GM19025 (cell line): Measurements from ENCODE around the gene FAM237B.
"Not testable (repeated sequence)": the region's sequence is repeated elsewhere in the genome, so short reads cannot be mapped to it uniquely, and the experiment has no call there.

Source experiments
- ATAC-seq: cut with Tn5 transposase; IDR thresholded peaks from one replicate; pipeline ENCODE4 v1.9.1; 2021; ENCODE audit warnings: mild to moderate bottlenecking, low read depth, moderate library complexity; ENCODE audit not compliant: unreplicated experiment

FAM237B gene

DNA sequence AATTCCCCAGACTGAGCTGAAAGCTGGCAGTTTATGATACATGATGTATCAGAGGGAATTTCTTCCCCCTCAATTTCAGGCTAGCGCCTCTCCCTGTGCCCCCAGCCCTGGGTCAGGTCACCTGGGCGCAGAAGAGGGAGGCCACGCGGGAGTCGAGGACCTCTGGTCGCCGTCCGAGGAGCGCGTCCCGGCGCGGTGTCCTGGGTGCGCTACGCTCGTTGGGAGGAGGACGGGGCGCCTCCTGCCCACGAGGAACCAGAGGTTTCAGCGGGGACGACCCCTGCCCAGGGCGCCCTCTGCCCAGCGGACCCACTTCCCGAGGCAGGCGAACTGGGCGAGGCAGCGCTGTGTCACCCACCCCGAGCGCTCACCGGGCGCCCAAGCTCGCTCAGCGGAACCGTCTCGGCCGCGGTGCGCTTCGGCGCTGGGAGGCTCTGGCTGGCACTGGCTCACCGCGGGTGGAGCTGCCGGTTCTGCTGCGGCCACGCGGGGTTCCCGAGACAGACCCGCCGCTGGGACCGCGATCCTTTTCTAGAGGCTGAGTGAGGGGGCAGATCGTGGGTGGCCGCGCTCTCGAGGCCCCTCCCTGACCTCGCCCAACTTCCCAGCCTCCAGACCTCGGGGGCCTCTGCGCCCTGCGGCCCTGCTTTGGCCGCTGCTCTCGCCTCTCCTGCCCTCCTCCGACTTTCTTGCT lies at the start of gene FAM237B:
Gene FAM237B (minus strand): TSS at position 504 of the 694 bp plus-strand sequence. CDS start 1,556 bp downstream, outside the sequence.
- no peak for ATAC-seq

DNA sequence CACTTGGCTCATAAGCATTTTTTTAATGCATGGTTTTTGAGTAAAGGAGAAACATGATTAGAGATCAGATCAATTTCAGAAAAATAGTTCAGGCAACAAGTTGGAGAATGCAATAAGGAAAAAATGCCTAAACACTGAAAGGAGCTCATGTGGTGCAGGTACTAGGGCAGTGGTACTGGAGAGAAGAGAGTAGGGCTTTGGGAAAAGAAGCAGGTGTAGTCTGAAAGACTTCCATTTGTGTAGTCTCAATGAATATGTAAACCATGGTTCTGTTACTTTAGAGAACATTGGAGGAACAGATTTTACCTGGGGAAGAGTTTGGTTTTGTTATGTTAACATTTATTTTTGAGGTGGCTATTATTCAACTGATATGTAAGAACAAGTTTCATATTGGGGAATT lies 30.9 kb upstream of the FAM237B start:
- no peak for ATAC-seq

DNA sequence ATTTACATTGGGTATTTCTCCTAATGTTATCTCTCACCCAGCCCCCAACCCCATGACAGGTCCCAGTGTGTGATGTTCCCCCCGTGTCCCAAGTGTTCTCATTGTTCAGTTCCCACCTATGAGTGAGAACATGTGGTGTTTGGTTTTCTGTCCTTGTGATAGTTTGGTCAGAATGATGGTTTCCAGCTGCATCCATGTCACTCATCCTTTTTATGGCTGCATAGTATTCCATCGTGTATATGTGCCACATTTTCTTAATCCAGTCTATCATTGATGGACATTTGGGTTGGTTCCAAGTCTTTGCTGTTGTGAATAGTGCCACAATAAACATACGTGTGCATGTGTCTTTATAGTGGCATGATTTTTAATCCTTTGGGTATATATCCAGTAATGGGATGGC lies 28.9 kb upstream of the FAM237B start:
- ATAC-seq, result not testable (repeated sequence)

DNA sequence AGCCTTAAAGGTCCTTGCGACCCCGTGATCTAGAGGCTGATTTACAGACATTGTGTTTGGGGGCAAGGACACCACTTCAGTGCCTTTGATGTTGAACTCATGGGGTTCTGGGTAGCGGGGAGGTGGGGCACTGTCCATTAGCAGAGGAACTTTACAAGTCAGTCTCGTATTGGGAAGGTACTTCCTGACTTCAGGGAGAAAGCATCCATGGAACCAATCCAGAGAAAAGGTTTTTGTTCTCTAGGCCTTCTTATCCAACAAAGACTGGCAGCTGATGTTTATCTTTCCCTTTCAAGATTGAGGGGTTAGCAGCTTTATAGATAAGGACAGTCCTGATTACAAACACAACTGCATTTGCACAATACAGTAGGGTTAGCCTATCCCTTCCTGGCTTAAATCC lies 28.2 kb upstream of the FAM237B start:
- ATAC-seq, result no peak

DNA sequence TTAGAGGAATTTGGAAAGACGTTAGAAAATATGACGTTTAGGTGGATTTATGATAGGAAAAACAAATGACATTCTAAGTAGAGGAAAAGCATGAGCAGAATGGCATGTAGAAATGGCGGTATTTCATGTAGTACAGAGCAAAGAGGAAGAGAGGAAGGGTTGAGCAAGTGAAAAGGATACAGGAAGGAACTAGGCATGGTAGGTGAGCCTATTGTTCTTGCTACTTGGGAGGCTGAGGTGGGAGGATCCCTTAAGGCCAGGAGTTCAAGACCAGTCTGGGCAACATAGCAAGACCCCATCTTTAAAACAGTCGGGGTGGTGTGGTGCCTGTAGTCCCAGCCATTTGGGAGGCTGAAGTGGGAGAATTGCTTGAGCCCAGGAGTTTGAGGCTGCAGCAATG lies 26.7 kb upstream of the FAM237B start:
- ATAC-seq, result no peak

DNA sequence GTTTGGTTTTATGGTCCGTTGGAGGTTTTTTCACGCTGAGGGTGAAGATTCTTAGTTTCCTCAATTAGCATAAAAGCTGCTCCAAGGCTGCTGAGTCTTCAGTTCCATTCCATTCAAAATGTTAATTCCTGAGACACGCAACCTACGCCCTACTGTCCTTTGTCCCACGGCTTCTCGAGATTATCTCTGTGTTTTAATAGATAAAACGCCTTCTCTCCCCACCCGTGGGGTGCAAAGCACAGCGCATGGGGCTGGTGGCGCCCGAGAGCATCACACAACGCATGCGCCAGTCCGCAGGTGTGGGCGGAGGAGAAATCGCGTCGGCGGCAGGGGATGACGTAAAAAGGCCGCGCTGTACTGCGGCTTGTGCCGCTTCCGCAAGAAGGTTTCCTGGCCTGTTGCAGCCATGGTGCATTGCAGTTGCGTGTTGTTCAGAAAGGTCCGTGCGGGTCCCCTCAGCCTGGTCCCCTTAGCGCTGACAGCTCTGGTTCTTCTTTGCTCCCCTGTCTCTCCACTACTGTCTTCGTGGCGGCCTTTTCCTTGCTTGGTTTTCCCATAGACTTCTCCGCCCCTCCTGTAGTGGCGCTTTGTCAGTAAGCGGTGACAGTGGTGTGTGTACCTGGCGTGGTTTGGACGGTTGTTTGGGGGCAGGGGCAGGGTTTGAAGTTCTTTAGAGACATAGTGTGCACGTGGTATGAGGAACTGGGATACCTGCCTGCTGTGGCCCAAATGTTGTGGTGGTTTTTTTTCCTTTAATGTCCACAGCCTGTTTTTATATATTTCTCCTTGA lies 25.4 kb upstream of the FAM237B start, which contains the start of gene GTPBP10:
Gene GTPBP10 (plus strand): TSS at position 381 of the 790 bp plus-strand sequence. CDS start 26 bp downstream, at position 407.
- ATAC-seq, result peak; percentile 94

DNA sequence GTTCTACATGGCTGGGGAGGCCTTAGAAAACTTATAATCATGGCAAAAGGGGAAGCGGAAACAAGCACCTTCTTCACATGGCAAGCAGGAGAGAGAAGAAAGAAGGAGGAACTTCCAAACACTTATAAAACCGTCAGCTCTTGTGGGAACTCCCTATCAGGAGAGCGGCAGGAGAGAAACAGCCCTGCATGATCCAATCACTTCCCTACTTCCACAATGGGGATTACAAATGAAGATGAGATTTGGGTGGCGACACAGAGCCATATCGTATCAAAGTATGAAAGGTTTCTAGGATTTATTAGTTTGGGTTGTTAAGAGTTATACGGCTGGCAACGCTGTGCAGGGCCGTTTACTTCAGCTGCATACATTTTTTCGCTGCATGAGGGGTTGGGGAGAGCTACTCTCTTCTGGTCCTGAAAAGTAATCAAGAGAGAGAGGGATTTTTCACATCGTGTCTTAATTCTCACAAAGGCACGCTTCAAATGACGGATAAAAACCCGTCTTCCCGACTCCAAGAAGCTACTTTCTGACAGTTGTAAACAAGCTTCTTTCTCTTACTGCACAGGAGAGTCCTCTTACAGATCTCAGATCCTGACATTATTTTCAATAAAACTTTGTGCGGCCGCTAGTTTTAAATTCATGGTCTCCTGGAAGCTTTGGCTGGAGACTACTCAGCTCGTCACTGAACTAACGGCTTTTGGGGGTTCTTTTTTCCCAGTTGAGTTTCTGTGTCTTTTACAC lies 24.7 kb upstream of the FAM237B start:
- peak; percentile 8 for ATAC-seq

DNA sequence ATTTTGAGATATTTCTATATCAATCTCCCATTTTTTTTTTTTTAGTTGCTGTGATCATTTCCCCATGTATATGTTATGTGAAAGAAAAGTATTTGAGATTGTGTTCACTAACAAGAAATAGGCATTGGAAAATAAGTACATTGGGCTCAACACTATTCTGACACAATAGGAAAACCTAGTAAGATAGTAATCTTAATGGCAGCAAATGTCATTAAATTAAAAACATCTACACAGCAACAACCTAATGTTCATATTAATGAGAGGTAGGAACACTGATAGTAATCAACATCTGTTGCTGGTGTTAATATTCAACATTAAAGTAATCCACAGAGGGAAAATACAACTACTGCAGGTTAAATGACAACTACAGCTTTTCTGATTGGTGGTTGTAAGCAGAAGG lies 23.9 kb upstream of the FAM237B start:
- no peak for ATAC-seq

DNA sequence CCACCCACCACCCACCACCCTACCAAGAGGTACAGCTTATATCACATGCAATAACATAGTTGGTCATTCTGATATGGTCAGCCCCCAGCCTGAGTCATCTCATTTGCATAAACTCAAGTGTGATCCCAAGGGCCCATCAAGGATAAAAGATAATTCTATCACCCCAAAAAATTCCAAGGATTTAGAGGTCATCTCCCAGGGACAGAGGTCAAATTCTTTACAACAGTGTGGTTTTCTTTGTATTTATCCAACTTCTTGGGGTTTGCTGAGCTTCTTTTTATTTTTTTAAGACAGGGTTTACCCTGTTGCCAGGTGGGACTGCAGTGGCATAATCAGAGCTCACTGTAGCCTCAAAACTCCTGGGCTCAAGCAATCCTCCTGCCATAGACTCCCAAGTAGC lies 16.0 kb upstream of the FAM237B start:
- ATAC-seq, result no peak

DNA sequence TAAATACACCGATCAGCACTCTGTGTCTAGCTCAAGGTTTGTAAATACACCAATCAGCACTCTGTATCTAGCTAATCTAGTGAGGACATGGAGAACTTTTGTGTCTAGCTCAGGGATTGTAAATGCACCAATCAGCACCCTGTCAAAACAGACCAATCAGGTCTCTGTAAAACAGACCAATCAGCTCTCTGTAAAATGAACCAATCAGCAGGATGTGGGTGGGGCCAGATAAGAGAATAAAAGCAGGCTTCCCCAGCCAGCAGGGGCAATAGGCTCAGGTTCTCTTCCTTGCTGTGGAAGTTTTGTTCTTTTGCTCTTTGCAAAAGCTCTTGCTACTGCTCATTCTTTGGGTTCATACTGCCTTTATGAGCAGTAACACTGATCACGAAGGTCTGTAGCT lies 13.8 kb upstream of the FAM237B start:
- ATAC-seq, result not testable (repeated sequence)

DNA sequence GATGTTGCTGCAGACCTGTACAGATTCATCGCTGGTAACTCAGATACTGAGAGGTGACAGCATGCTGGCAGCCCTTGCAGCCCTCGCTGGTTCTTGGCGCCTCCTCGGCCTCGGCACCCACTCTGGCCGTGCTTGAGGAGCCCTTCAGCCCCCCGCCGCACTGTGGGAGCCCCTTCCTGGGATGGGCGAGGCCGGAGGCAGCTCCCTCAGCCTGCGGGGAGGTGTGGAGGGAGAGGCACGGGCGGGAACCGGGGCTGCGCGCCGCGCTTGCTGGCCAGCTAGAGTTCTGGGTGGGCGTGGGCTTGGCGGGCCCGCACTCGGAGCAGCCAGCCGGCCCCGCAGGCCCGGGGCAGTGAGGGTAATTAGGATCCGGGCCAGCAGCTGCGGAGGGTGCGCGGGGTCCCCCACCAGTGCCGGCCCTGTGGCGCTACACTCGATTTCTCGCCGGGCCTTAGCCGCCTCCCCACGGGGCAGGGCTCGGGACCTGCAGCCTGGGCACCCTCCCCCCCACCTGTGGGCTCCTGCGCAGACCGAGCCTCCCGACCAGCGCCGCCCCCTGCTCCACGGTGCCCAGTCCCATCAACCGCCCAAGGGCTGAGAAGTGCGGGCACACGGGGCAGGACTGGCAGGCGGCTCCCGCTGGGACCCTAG lies 13.2 kb upstream of the FAM237B start:
- ATAC-seq, result no peak

DNA sequence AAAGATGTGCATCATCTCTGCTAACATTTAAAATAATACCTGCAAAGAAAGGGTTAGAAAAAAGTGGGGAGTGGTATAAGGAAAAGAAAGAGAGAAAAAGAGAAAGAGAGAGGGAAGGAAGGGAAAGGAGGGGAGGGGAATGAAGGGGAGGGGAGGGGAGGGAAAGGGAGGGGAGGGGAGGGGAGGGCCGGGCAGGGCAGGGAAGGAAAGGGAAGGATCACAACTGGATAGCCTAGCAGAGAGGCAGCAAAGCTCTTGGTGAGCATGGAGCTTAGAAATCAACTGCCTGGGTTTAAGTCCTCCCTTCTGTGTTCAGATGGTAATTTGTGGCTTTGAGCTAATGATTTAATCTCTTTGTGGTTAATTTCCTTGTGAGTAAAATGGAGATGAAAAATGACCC lies 5.4 kb upstream of the FAM237B start:
- ATAC-seq, result no peak

DNA sequence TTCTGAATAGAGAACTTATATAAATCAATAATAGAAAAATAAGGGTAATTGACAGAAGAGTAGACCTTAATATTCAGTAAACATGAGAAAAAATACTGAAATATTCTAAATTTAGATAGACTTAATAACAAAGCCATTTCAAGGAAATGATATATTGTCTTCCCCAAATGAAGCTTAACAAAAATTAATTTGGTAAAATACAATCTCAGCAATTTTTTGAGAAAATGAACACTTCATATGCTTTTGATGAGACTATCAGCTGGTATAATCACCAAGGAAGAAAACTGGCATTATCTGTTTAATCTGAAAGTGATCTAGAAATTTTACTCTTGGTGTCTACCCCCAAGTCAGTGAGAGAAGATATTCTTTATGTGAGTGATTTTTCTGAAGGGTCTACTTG lies 1.7 kb upstream of the FAM237B start:
- ATAC-seq, result no peak

DNA sequence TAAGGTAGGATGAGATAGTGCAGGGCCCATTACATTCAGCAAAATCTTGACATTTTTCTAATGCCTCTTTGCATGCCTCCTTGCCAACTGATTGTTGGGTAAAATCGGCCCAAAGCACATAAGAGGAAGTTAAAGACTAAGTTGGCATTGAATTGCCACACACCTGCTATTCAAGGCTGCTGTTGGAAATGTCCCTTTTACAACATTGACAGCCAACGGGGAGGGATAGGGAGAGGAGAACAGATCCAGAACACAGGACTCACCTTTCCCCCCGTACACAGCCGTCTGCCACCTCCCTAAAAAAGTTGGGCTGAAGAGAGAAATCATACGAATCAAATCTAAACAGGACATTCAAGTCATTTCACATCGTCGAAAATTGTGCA lies 695 bp downstream of the FAM237B start:
- no peak for ATAC-seq

DNA sequence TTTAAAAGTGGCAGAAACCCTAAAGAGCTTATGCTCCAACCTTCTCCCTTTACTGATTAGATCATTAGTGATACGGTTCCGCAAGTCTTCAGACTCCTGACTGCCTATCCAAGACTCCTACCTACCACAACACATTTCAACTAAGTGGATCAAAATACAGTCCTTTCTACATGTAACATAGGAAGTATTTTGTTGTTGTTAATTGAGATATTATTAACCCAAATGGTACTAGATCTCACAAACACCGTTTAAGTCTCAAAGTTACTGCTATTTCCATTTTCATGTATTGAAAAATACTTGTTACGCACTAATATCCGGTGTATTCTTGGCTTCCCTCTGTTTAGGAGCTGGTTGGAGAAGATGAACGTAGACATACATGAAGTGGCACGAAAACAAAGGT lies 1.1 kb downstream of the FAM237B start:
- no peak for ATAC-seq

DNA sequence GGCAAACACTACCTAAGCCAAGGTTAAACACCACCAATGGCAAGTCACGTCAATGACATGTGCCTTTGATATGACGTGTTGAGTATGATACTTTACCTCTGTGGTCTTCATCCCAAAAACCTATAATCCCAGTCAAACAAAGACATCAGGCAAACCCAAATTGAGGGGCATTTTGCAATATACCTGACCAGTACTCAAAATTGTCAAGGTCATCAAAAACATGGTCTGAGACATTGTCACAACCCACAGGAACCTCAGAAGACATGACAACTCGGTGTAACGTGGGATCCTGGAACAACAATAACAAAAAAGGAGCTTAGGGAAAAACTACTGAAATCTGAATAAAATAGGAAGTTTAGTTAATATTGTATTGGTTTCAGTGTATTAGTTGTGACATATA lies 7.2 kb downstream of the FAM237B start:
- no peak for ATAC-seq

DNA sequence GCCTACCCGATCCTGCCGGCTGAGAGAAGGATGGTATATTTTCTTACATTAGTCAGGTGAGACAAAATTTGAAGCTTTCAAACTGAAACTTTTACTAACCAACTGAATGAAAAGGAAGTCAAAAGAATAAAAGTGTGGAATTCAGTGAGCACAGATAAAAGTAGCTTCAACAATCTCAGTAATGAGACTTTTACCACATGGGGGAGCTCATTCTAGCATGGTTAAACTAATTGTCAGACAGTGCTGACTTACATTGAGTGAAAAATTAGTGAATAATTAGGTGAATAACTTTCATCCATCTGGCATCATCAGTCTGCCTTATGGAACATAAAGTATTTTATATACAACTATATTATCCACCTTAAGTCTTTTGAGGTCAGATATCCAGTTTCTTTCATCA lies 8.4 kb downstream of the FAM237B start:
- ATAC-seq, result no peak

DNA sequence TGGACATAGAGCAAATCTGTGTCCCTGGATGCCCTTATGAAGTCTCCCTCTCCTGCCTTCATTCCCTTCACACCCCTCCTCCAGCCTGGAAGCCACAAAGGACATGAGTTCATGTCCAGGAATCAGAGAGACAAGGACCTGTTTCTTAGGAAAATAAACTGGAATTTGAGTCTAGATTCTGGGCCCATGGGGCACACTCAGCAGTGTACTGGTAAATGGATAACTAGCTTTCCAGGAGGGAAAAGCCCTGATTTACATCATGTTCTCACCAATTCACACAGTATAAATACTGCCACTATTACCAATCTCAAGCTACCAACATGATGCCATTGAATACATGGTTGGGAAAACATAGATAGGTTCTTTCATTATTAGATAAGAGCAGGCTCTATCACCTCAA lies 9.9 kb downstream of the FAM237B start:
- ATAC-seq, result no peak

DNA sequence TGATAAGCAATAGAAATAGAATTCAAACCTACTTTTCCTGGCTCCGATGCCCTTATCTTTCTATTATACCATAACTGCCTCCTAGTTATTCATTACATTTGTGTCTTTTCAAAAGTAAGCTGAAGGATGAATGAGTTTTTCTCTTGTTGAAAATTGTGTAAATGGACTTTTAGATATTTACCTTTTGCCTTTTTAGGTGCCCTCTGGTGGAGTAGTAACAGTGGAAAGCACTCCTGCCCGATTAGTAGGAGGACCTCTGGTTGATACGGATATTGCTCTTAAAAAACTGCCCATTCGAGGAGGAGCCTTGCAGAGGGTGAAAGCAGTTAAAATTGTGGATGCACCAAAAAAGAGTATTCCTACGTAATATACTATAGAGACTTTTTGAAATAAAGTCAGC lies 11.2 kb downstream of the FAM237B start:
- no peak for ATAC-seq

DNA sequence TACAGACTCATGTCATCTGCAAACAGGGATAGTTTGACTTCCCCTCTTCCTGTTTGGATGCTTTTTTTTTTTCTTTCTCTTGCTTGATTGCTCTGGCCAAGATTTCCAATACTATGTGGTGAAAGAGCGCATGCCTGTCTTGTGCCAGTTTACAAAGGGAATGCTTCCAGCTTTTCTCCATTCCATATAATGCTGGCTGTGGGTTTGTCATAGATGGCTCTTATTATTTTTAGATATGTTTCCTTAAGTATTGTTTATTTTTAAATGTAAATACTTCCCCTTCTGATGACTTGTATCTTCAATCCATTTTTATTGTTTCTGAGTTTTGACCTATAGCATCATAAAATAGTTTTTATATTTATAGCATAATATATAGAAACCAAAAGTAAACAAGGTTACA lies 17.9 kb downstream of the FAM237B start:
- no peak for ATAC-seq
